ENCODE measurements around the gene GCNT2.
"Not testable (repeated sequence)": the region's sequence is repeated elsewhere in the genome, so short reads cannot be mapped to it uniquely, and the experiment has no call there.

Gene GCNT2

DNA sequence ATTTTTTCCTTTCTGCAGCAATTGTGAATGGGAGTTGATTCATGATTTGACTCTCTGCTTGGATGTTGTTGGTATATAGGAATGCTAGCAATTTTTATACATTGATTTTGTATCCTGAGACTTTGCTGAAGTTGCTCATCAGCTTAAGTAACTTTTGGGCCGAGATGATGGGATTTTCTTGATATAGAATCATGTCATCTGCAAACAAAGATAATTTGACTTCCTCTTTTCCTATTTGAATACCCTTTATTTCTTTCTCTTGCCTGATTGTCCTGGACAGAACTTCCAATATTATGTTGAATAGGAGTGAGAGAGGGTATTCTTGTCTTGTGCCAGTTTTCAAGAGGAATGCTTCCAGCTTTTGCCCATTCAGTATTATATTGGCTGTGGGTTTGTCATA is 144.4 kb downstream of the GCNT2 start:
- not testable (repeated sequence) for DNase-seq

DNA sequence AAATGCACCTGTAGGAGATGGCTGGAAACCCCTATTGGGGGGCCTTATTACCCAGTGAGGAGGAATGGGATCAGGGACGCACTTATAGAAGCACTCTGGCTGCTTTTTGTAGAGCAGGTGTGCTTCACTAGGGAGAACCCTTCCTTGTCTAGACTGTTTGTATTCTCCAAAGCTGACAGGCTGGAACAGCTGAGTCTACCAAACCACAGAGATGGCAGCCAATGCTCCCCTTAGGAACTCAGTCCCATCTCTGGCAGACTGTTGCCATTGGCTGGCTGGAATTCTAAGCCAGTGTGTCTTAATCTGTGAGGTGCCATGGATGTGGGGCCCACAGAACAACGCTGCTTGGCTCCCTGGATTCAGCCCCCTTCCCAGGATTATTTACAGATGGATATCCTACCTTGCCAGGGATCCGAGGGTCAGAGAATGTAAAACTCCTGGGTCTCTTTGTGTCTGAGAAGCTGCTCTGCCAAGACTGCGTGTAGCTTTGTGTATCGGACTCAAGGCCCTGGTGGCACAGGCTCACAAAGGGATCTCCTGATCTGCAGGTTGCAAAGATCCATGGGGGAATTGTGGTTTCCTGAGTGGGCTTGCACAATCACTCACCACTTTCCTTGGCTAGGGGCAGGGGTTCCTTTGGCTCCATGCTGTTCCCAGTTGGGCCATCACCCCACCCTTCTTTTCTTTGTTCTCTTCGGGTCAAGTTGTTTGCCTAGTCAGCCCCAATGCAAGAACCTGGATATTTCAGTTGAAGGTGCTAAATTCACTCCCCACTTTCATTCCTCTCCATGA is 147.2 kb downstream of the GCNT2 start:
- DNase-seq, result no peak

DNA sequence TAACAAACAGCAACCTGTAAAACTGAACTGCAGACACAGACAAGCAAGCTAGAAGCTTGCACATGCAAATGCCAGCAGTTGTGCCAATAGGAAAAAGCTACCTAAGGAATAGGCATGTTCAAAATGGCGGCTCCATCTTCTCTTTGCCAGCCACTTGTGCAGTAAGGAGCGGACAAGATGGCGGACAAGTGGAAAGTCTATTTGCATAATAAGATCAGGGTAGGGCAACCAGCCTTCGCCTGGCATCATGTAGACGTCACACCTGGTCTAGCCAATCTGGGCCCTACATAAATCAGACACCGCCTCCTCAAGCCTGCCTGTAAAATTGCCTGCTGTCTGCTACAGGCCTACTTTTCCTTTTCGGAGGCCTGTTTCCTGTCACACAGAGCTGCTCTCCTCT is 155.3 kb downstream of the GCNT2 start:
- no peak for DNase-seq

DNA sequence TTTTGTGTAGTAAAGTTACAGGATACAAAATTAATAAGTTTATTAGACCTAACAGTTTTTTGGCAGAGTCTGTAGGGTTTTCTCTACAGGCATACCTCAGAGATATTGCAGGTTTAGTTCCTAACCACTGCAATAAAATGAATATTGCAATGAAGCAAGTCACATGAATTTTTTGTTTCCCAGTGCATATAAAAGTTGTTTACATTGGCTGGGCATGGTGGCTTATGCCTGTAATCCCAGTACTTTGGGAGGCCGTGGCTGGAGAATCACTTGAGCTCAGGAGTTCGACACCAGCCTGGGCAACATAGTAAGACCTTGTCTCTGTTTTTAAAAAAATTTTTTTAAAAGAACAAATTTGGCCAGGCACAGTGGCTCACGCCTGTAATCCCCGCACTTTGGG is 157.3 kb downstream of the GCNT2 start:
- no peak for DNase-seq
